HL-60/S4 treated with phorbol 12-myristate 13-acetate at 8.2 ng/mL for 4 days and 3 days (cell line): ENCODE measurements around the gene CLIP2.

Source experiments
- in situ Hi-C: fragments of 300-500 bp; cut with MboI; formaldehyde crosslinking; loops from 2 replicates; pipeline ENCODE4 v1.15.0; 2022; ENCODE audit warnings: low sequenced_read_pairs

The CLIP2 gene

GRCh38 chr7:74269757-74270277 is 19.4 kb upstream of the CLIP2 start:
- in situ Hi-C loops = no loop called here

GRCh38 chr7:74271742-74272141 is 17.5 kb upstream of the CLIP2 start:
- in situ Hi-C loops = no loop called here

DNA sequence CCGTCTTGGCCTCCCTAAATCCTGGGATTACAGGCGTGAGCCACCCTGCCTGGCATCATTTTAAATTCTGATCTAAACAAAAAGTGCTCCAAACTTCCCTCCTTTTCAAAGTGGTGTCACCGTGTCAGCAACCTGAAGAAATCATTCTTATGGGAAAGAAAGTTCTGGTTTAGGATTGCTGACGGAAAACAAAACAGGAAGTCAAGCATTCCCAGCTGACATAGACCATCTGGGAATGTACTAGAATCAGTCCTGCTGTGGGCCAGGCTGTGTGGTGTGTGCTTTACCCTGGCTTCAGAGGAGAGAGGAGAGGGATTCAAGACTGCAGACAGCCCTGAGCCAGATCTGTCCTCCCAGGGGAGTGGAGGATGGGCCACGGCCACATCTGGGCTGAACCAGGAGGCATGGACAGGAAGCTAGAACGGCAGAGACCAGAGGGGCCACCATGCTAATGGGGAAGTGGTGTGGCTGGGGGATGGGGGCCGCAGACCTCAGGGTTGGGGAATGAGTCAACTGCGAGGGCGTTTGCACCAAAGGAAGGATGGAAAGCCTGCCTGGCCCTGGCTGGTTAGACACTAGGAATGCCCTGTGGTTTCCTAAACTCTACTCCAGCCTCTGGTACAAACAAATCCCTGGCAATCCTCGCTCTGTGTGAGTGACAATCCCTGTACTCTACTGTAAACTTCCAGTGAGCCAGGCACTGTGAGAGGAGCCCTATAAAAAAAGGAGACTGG is 16.7 kb upstream of the CLIP2 start:
- in situ Hi-C loops = no loop called here

DNA sequence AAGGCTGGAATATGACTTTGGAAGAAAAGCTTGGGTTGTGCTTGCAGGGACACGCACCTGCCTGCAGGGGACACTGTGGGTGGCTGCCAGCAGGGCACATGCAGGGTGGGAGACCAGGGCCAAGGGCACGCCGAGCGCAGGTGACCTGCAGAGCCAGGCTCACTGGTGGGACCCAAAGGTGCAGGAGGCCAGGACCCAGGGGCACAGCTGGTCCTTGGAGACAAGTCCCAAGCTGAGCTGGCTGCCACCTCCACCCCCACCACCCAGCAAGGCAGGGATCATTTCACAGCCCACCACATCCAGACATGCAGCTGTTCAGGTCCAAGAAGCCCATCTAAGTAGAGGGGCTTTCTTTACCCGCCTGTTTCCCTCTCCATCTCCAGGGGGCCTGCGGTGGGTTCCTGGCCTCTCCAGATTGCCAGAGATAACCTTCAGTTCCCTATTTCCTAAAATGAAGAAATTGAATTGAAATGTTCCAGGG is 13.8 kb upstream of the CLIP2 start:
- in situ Hi-C loops = no loop called here

DNA sequence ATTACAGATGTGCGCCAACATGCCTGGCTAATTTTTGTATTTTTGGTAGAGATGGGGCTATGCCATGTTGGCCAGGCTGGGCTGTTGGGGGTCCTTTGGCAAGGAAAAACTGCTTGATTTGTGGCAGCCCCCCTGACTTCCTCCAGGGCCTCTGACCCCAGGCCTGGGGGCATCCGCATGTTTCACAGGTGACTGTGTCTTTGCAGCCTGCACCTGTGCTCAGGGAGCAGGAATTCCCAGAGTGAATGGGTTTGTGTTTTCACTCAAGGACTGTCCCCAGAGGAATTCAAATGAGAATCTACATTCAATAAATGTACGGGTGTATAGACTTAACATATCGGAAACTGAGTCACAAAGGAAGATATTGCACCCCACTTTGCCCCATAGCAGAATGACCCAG is 11.6 kb upstream of the CLIP2 start:
- in situ Hi-C loops = no loop called here

DNA sequence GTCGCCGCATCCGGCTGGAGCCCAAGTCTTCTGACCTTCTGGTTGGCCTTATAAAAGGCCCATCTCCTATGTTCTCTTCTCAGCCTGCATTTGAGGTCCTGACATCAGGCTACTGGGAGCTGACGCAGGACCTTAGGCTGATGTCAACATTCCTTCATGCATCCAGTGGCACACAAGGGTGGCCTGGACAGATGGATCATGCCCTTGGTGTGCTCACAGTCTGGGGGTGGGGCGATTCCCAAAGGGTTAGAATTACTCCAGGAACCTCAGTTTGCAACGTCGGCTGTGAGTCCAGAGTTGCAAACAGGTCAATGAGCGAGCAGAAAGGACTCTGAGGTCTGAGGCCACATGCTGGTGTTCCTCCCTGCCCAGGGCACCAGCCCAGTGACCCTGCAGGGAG is 8.2 kb upstream of the CLIP2 start:
- in situ Hi-C loops = no loop called here

DNA sequence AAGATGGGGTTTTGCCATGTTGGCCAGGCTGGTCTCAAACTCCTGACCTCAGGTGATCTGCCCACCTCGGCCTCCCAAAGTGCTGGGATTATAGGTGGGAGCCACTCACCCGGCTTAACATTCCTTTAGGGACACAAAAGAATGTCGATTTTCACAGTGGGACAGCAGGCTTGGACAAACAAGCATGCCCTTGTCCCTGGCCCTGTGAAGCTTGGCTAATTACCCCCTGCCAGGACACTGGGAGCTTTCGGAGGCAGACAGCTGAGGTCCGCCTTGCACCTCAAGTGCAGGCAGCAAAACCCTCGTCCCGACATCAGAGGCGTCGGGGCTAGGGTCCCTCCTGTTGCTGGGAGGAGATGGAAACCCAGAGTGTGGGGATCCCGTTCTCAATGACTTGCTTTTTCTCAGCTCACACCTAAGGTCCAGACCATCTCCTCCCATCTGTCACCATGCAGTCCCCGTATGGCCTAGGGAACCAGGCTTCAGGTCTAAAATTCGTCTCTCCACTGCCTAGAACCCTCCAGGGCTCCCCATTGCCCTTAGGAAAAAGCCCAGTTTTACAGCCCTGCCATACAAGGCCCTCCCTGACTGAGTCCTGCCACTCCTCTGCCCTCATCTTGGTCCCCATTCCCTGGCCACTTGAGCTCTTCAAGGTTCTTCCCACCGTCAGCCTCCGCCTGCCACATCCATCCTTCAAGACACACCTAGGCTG is 6.3 kb upstream of the CLIP2 start:
- in situ Hi-C loops = no loop called here

GRCh38 chr7:74283858-74284447 is 5.3 kb upstream of the CLIP2 start:
- in situ Hi-C loops = no loop called here

GRCh38 chr7:74284781-74285259 is 4.4 kb upstream of the CLIP2 start:
- in situ Hi-C loops = no loop called here

DNA sequence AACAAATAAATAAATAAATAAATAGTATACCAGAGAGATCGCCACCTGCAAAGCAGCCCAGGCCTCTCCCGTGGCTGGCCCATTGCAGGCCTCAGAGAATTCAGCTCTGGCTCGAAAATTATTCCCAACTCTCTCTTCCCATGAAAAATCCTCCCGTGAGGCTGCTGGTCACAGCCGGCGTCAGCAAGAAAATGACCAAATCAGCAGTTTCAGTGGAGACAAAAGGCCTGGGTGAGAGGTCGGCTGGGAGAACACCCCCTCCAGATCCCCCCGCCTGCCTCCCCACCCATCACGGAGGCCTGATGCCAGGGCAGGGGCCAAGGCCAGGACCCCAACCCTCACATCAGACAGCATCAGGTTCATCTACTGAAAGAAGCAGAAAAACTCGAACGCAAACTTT is 3.1 kb upstream of the CLIP2 start:
- in situ Hi-C loops = no loop called here

GRCh38 chr7:74287303-74288033 is 1.7 kb upstream of the CLIP2 start:
- in situ Hi-C loops = no loop called here

DNA sequence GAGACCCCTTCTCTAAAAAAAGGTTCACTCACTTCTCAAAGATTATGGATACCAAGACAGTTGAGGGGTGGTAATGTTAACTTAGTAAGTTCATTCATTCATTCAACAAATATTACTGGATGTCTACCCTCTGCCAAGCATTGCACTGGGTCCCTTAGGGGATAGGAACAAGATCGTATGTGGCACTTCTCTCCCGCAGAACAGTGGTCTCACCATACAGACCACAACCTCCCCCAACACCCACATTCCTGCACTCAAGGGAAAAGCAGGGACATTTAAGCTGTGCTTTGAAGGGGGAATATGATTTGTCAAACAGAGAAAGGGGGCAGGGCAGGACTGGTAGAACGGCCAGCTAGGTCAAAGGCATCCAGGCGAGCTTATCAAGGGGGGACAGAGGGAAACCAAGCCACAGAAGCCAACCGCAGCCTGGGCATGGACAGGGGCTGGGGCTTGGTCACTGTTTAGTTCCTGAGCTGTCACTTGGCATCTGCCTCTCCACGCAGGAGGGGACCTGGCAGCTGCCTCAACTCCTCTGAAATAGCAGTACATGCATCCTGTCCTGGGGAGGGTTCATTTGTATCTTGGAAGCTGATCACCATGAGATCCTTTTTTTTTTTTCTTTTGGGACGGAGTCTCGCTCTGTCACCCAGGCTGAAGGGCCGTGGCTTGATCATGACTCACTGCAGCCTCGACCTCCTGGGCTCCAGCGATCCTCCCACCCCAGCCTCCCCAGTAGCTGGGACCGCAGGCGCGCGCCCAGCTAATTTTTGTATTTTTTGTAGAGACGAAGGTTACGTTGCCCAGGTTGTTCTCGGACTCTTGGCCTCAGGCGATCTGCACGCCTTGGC is 949 bp upstream of the CLIP2 start:
- in situ Hi-C loops = no loop called here

DNA sequence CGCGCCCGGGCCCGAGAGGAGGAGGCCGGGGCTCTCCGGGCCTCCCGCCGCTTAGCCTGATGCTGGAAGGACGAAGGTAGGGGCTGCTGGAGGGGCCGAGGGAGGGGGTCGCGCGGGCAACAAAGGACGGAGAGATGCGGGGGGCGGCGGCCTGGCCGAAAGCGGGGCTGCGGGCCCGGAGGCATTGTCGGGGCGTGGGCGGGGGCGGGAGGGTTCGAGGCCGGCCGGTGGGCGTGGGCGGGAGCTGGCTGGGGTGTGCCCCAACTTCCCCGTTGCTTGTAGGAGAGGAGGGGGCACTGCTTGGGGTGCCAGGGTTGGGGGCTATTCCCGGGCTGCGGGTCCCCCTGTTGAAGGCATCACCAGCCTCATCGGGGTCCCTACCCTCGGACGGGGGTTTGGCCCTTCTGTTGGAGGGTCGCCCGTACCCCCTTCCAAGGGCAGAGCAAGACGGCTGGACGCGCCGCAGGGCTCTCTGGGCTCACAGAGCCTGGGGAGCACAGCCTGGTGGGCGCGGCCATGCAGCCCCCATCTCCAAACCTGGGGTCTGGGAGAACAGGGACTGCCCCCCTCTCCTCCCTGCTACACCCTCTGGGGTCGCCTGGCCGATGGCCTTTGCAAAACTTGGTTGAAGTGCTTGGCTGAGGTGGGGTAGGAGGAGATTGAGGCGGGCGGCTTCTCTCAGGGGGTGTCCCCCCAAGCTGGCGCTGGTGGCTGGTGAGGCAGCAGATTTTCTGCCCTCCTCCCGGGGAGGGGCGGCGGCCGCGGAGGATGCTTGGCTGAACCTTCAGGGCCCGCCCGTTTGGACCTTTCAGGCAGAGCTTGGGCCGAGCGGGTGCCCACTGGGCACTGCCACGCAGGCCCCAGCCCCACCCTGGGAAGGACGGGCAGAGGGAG is 699 bp downstream of the CLIP2 start:
- in situ Hi-C loops = no loop called here

DNA sequence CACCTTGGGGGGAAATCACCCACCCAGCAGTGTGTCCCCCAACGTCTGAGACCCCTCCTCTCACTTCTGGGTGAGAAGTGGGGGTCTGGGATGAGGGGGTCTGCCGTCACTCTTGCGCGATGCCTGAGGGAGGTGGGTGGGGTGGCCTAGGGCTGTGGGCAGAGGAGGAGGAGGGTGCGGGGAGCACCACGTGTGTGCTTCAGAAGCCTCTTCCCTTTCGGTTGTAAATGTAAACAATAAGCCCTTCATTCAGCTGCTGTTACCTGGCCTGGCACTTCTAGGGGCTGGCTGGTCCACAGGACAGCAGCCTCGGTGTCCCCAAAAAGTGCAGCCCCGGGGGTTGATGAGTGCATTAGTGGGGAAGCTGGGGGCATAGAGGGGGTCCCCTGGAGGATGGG is 1.3 kb downstream of the CLIP2 start:
- in situ Hi-C loops = no loop called here

DNA sequence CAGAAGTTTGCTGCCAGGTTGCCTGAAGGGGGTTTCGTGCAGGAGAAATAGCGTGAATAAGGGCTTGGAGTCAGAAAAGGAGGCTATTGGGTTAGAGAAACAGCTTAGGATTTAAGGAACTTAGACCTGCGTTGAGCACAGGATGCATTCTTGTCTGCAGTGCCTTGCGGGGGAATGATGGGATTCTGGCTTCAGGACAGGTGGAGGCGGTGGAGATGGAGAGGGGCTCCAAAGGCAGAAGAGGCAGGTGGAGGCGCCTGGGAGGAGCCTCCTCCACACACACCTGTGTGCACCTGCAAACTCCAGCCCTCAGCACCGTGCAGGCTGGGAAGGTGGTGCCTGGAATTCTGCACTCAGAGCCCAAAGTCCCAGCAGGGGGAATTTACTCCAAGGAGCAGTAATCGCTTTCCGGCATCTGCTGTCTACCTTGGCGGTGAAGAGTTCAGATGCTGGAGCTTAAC is 1.8 kb downstream of the CLIP2 start:
- in situ Hi-C loops = no loop called here

DNA sequence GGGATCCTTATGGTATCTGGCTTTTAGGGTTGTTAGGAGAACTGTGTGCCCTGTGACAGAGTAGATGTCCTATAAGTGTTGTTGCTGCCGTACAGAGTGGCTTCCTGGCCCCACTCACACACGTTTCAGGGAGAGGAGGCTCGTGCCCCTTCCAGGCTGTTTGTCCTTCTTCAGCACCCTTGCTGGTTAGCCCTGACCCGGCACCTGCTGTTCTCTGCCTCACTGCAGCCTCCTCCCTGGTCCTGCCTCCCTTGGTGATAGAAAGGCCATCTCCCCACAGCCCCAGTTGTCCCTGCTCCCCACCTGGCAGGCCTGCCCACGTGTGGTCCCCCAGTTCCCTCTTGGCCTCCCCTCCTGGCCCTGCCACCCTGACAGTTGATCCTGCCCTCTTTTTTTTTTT is 2.3 kb downstream of the CLIP2 start:
- in situ Hi-C loops = no loop called here

DNA sequence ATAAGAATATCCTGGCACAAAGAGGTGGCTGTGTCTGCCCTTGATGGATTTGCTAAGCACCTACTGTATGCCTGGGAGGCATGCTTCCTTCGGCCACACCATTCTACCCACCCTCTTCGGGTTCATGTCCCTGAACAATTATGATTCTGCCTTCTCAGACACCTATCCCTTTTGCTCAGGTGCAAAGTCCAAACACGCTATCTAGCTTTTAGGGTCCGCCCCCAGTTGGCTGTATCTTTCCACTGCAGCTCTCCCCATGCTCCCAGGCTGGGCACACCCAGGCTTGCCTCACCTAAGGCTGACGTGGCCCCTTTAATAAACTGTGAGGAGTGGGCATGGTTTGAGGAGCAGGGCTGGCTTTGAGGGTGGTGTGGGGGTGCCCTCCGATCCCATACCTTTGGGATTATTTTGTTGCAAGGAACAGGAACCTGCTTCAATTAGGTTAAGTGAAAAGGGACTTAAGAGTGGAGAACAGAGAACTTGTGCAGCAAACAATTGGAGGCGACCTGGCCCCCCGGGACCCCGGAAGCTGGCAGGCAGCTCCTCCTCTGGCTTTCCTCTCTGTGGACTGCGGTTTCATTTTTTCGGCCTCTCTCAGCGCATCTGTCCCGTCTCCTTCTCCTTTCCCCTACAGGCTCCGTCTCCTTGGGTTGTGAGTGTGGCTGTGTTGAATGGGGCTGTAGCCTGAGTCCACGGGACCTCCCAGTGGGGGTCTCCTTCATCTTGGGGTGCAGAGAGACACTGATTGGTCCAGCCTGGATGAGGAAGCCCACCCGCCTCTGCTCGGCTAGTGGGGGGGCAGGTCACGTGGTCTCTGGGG is 3.8 kb downstream of the CLIP2 start:
- in situ Hi-C loops = no loop called here

- in situ Hi-C loops = no loop called here
Observed at GRCh38 chr7:74293577-74293908, 4.3 kb downstream of the CLIP2 start.
